NCI-H2196 treated with DMSO at 0.1 percent for 48 hours (cell line): ENCODE data around the gene TNNT1.
"Not testable (repeated sequence)": the region's sequence is repeated elsewhere in the genome, so short reads cannot be mapped to it uniquely, and the experiment has no call there.

Experiments used
- DNase-seq: peaks from one replicate; lab custom pipeline; 2025; ENCODE audit not compliant: unreplicated experiment; lab: John Stamatoyannopoulos, UW

The TNNT1 gene

GRCh38 chr19:55149078-55150003 is at the start of gene TNNT1:
Gene TNNT1 (minus strand): TSS chr19:55149206. CDS start chr19:55147157, 2,049 bp downstream.
- DNase-seq, result no peak

- DNase-seq, result no peak
Measured at GRCh38 chr19:55198651-55199050, 49.6 kb upstream of the TNNT1 start.

- no peak for DNase-seq
Measured at GRCh38 chr19:55197528-55197927, 48.5 kb upstream of the TNNT1 start.

- DNase-seq, result no peak
Measured at GRCh38 chr19:55196803-55197202, 47.8 kb upstream of the TNNT1 start.

- no peak for DNase-seq
Measured at GRCh38 chr19:55193481-55193880, 44.5 kb upstream of the TNNT1 start.

GRCh38 chr19:55189403-55189835 is 40.4 kb upstream of the TNNT1 start:
- no peak for DNase-seq

- no peak for DNase-seq
Measured at GRCh38 chr19:55188625-55189024, 39.6 kb upstream of the TNNT1 start.

- DNase-seq, result no peak
Measured at GRCh38 chr19:55186080-55186479, 37.1 kb upstream of the TNNT1 start.

- DNase-seq, result no peak
Measured at GRCh38 chr19:55181740-55182139, 32.7 kb upstream of the TNNT1 start.

GRCh38 chr19:55179606-55180484 is 30.8 kb upstream of the TNNT1 start, which contains the start of gene SYT5:
Gene SYT5 (minus strand): TSS chr19:55180289. CDS start chr19:55179041, 1,248 bp downstream.
- no peak for DNase-seq

- peak; percentile 89 for DNase-seq
Measured at GRCh38 chr19:55178781-55179599, 30.0 kb upstream of the TNNT1 start.

GRCh38 chr19:55176076-55176475 is 27.1 kb upstream of the TNNT1 start:
- DNase-seq, result no peak

- no peak for DNase-seq
Measured at GRCh38 chr19:55175117-55175867, 26.3 kb upstream of the TNNT1 start.

- no peak for DNase-seq
Measured at GRCh38 chr19:55174425-55175116, 25.6 kb upstream of the TNNT1 start.

- DNase-seq, result peak; percentile 74
Measured at GRCh38 chr19:55173714-55174409, 24.9 kb upstream of the TNNT1 start.

GRCh38 chr19:55173186-55173713 is 24.2 kb upstream of the TNNT1 start:
- no peak for DNase-seq

GRCh38 chr19:55172741-55173140 is 23.7 kb upstream of the TNNT1 start:
- DNase-seq, result no peak

GRCh38 chr19:55172318-55172717 is 23.3 kb upstream of the TNNT1 start:
- DNase-seq, result not testable (repeated sequence)

- DNase-seq, result no peak
Measured at GRCh38 chr19:55171440-55171839, 22.4 kb upstream of the TNNT1 start.
